SK-N-SH (cell line): ENCODE results near the gene CHSY1. TPM values are rescaled to one million over a fixed set of nuclear protein-coding genes. Genes with fewer than 3 reads are reported as not detected.
A peak's percentile ranks its signal among the peaks of the same experiment; 100 is the strongest.

Source experiments
- CTCF ChIA-PET: fragments of 300-600, 350-600 bp; formaldehyde crosslinking; extraction: SDS; loops from one replicate; lab custom pipeline; 2021; lab: Yijun Ruan, JAX
- POLR2A ChIA-PET: fragments of 350-600 bp; sonication (Branson Sonifier 250); formaldehyde crosslinking; extraction: SDS; loops from one replicate; lab custom pipeline; 2020; ENCODE audit warnings: antibody characterized with exemption, inconsistent platforms; lab: Yijun Ruan, JAX
- DNase-seq: peaks from one replicate; pipeline ENCODE4 v3.0.0; 2012
- H2AFZ ChIP-seq: fragments of 200-600 bp; sonication (generic); 2 replicates; pipeline ENCODE4 v1.8.1; 2016; ENCODE audit warnings: antibody characterized with exemption, mild to moderate bottlenecking, low read depth
- H3F3A ChIP-seq: fragments of 200-600 bp; sonication (generic); replicated peaks from 2 replicates; pipeline ENCODE3; 2016; ENCODE audit warnings: antibody characterized with exemption, mild to moderate bottlenecking; ENCODE audit not compliant: insufficient read depth
- H3K27ac ChIP-seq, 2 experiments: fragments of 200-500 bp in 1 of 2; fragments of 200-600 bp in 1 of 2; sonication (Bioruptor generic) in 1 of 2; sonication (generic), shearing (Covaris generic) in 1 of 2; 2 replicates each; pipeline versions ENCODE4 v1.5.1 to v1.6.1; 2014 to 2016; ENCODE audit warnings: low read depth in 2 of 2, inconsistent platforms in 1 of 2, low read length in 1 of 2, mild to moderate bottlenecking in 1 of 2, mixed read lengths in 1 of 2
- H3K27me3 ChIP-seq: fragments of 200-600 bp; sonication (generic), shearing (Covaris generic); 2 replicates; pipeline ENCODE4 v1.6.1; 2016; ENCODE audit warnings: mixed run types; ENCODE audit not compliant: insufficient read depth
- H3K36me3 ChIP-seq, 2 experiments: fragments of 200-500 bp in 1 of 2; fragments of 200-600 bp in 1 of 2; sonication (Bioruptor generic) in 1 of 2; sonication (generic) in 1 of 2; replicated peaks in 1 of 2; 2 replicates each; pipeline versions ENCODE3 to v1.5.1; 2014 to 2016; ENCODE audit warnings: low read length in 1 of 2, mild to moderate bottlenecking in 1 of 2; ENCODE audit not compliant: insufficient read depth in 2 of 2, control insufficient read depth in 1 of 2
- H3K4me1 ChIP-seq, 2 experiments: fragments of 200-500 bp in 1 of 2; fragments of 200-600 bp in 1 of 2; sonication (Bioruptor generic) in 1 of 2; sonication (generic), shearing (Covaris generic) in 1 of 2; 2 replicates each; pipeline versions ENCODE4 v1.5.1 to v1.6.1; 2014 to 2016; ENCODE audit warnings: low read depth in 1 of 2, low read length in 1 of 2, mixed run types in 1 of 2; ENCODE audit not compliant: insufficient read depth in 2 of 2, control insufficient read depth in 1 of 2
- H3K4me2 ChIP-seq: fragments of 200-600 bp; sonication (generic), shearing (Covaris generic); 2 replicates; pipeline ENCODE4 v1.6.1; 2017; ENCODE audit warnings: mixed run types
- H3K4me3 ChIP-seq, 2 experiments: fragments of 200-500 bp in 1 of 2; fragments of 200-600 bp in 1 of 2; sonication (Bioruptor generic) in 1 of 2; sonication (generic), shearing (Covaris generic) in 1 of 2; 2 replicates each; pipeline versions ENCODE4 v1.5.1 to v1.8.1; 2014 to 2016; ENCODE audit warnings: low read depth in 2 of 2, inconsistent platforms in 1 of 2, low read length in 1 of 2, mild to moderate bottlenecking in 1 of 2, mixed read lengths in 1 of 2, moderate library complexity in 1 of 2
- H3K79me2 ChIP-seq: fragments of 200-600 bp; sonication (generic); 2 replicates; pipeline ENCODE4 v1.8.1; 2017; ENCODE audit warnings: mild to moderate bottlenecking; ENCODE audit not compliant: insufficient read depth
- H3K9ac ChIP-seq: fragments of 200-600 bp; sonication (generic); 2 replicates; pipeline ENCODE4 v1.6.1; 2017; ENCODE audit warnings: mixed run types
- H3K9me2 ChIP-seq: fragments of 200-600 bp; sonication (generic); 2 replicates; pipeline ENCODE4 v1.6.1; 2017; ENCODE audit warnings: mixed run types
- H3K9me3 ChIP-seq: fragments of 200-600 bp; sonication (generic); 2 replicates; pipeline ENCODE4 v1.6.1; 2017; ENCODE audit warnings: mixed run types, mild to moderate bottlenecking, moderate library complexity
- H4K20me1 ChIP-seq: fragments of 200-600 bp; sonication (generic); 2 replicates; pipeline ENCODE4 v1.6.1; 2017; ENCODE audit warnings: mild to moderate bottlenecking, mixed run types; ENCODE audit not compliant: insufficient read depth
- FOXM1 ChIP-seq: IDR thresholded peaks from 2 replicates; pipeline ENCODE4 v1.4.0; 2012; ENCODE audit warnings: low read depth, mild to moderate bottlenecking
- GABPA ChIP-seq: IDR thresholded peaks from 2 replicates; pipeline ENCODE4 v1.4.0; 2012; ENCODE audit warnings: low read depth, mild to moderate bottlenecking
- GATA2 ChIP-seq: sonication (generic); formaldehyde crosslinking; IDR thresholded peaks from 2 replicates; pipeline ENCODE4 v1.5.0; 2020; ENCODE audit warnings: mild to moderate bottlenecking, missing genetic modification reagents
- JUND ChIP-seq: IDR thresholded peaks from 2 replicates; pipeline ENCODE4 v1.4.0; 2012
- MEF2A ChIP-seq: IDR thresholded peaks from 2 replicates; pipeline ENCODE4 v1.4.0; 2012; ENCODE audit warnings: low read depth, borderline replicate concordance
- NRF1 ChIP-seq: IDR thresholded peaks from 2 replicates; pipeline ENCODE4 v1.6.1; 2012; ENCODE audit warnings: low read depth, mild to moderate bottlenecking, low read length
- RAD21 ChIP-seq: IDR thresholded peaks from 2 replicates; pipeline ENCODE4 v1.6.1; 2012; ENCODE audit warnings: mild to moderate bottlenecking, low read length
- SIN3A ChIP-seq: IDR thresholded peaks from 2 replicates; pipeline ENCODE4 v1.6.1; 2012; ENCODE audit warnings: low read depth, mild to moderate bottlenecking, low read length, moderate library complexity, borderline replicate concordance
- SMC3 ChIP-seq: IDR thresholded peaks from 2 replicates; pipeline ENCODE4 v1.6.1; 2012; ENCODE audit warnings: low read depth, low read length, improper control_type of control experiment
- TCF12 ChIP-seq: IDR thresholded peaks from 2 replicates; pipeline ENCODE4 v1.4.0; 2012
- TEAD4 ChIP-seq: IDR thresholded peaks from 2 replicates; pipeline ENCODE4 v1.4.0; 2012; ENCODE audit warnings: mild to moderate bottlenecking, borderline replicate concordance; ENCODE audit not compliant: insufficient read depth
- YY1 ChIP-seq: IDR thresholded peaks from 2 replicates; pipeline ENCODE4 v1.4.0; 2012; ENCODE audit warnings: low read depth, mild to moderate bottlenecking
- WGBS: methylation state at CpG from one replicate; pipeline ENCODE4 v1.1.6; 2017; ENCODE audit warnings: low lambda C conversion rate; 5-methylcytosine and 5-hydroxymethylcytosine counted together
- polyA plus RNA-seq, 3 experiments: library from polyadenylated mRNA; depleted of rRNA; stranded (reverse); fragments of >200 nt; gene quantifications; 2 replicates each; pipeline ENCODE4 v1.2.3, GENCODE V29; 2012
- TF ChIP-seq, protein P1 (sequence below): IDR thresholded peaks from 2 replicates; pipeline ENCODE4; 2012
- TF ChIP-seq, protein P2 (sequence below): IDR thresholded peaks from 2 replicates; pipeline ENCODE4 v1.4.0; 2012; ENCODE audit warnings: low read depth, borderline replicate concordance
- TF ChIP-seq, protein P3 (sequence below): fragments of 150-350 bp; IDR thresholded peaks from 2 replicates; pipeline ENCODE4 v1.6.1; 2016; ENCODE audit warnings: mild to moderate bottlenecking, low read depth, low read length
- TF ChIP-seq, protein P4 (sequence below): fragments of 150-350 bp; IDR thresholded peaks from 2 replicates; pipeline ENCODE4 v1.6.1; 2017; ENCODE audit warnings: antibody characterized with exemption, low read length, low read depth, borderline replicate concordance
- TF ChIP-seq, protein P5 (sequence below): IDR thresholded peaks from 2 replicates; pipeline ENCODE4 v1.4.0; 2012; ENCODE audit warnings: low read depth, borderline replicate concordance

CHSY1 gene
- polyA plus RNA-seq, 1 of the 3 experiments (the other 2 are of a cell fraction) = 15.7 TPM

DNA sequence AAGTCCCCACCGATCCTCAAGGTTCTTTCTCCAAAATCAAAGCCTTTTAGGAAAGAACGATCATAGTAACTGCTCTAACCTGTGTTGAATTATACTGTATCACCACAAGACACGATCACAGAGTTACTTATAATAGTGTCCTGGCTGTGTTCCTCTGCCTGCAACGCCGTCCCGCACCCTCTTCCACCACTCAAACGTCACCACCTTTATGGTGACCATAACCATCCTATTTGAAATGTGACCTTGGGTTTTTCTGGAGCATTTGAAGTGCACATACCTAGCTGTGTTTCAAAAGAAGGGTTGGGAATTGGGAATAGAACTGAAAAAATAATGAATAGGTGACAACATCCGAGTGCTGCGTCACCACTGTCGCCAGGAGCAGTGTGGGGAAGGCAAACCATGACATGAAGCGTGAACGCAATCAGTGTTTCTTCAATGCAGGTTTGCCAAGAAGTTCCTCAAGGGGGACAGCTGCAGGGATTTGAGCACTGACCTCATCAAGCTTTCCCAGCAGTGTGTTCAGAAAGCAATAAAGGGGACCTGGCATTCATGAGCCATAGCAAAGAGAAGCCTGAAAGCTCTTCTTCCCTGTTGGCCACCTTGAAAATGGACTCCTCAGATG is 26.2 kb upstream of the CHSY1 start:
- Histone ChIP-seq H3K27me3 (no peaks in the 10 kb centered on the region), H3K27ac (peak overlapping the region; percentile 48 to 86; a peak in 3 of 4 replicates), H3K9me3 (no peaks in the 10 kb centered on the region), H3F3A (peaks cover 16% of the 10 kb centered on the region), H3K79me2 (peaks cover 31% of the 10 kb centered on the region), H3K4me3 (peak overlapping the region; percentile 91 to 97; a peak in 3 of 4 replicates), H3K9ac (peak overlapping the region; percentile 14; the same call in 1 of the 2 replicates), H3K4me1 (peaks cover 3 to 26% of the 10 kb centered on the region in 2 experiments; a peak in 2 of 4 replicates), H4K20me1 (peaks cover 13% of the 10 kb centered on the region), H2AFZ (peak overlapping the region; percentile 88; the same call in 1 of the 2 replicates), H3K9me2 (no peaks in the 10 kb centered on the region), H3K36me3 (peaks cover 48 to 59% of the 10 kb centered on the region in 2 experiments), H3K4me2 (peak overlapping the region; percentile 79; the same call in 1 of the 2 replicates)
- WGBS = 89% methylated on average over 12 of the region's 12 CpGs
- TF ChIP-seq MEF2A (no peak), RAD21 (no peak), TEAD4 (no peak), NRF1 (no peak), GABPA (no peak), GATA2 (CRISPR knock-in tag) (no peak), SIN3A (no peak), YY1 (no peak), FOXM1 (no peak), JUND (no peak), TCF12 (no peak), SMC3 (no peak)
- TF ChIP-seq, protein P1, sequence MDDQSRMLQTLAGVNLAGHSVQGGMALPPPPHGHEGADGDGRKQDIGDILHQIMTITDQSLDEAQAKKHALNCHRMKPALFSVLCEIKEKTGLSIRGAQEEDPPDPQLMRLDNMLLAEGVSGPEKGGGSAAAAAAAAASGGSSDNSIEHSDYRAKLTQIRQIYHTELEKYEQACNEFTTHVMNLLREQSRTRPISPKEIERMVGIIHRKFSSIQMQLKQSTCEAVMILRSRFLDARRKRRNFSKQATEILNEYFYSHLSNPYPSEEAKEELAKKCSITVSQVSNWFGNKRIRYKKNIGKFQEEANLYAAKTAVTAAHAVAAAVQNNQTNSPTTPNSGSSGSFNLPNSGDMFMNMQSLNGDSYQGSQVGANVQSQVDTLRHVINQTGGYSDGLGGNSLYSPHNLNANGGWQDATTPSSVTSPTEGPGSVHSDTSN = no peak
- TF ChIP-seq, protein P2, sequence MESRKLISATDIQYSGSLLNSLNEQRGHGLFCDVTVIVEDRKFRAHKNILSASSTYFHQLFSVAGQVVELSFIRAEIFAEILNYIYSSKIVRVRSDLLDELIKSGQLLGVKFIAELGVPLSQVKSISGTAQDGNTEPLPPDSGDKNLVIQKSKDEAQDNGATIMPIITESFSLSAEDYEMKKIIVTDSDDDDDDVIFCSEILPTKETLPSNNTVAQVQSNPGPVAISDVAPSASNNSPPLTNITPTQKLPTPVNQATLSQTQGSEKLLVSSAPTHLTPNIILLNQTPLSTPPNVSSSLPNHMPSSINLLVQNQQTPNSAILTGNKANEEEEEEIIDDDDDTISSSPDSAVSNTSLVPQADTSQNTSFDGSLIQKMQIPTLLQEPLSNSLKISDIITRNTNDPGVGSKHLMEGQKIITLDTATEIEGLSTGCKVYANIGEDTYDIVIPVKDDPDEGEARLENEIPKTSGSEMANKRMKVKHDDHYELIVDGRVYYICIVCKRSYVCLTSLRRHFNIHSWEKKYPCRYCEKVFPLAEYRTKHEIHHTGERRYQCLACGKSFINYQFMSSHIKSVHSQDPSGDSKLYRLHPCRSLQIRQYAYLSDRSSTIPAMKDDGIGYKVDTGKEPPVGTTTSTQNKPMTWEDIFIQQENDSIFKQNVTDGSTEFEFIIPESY = no peak
- TF ChIP-seq, protein P3, sequence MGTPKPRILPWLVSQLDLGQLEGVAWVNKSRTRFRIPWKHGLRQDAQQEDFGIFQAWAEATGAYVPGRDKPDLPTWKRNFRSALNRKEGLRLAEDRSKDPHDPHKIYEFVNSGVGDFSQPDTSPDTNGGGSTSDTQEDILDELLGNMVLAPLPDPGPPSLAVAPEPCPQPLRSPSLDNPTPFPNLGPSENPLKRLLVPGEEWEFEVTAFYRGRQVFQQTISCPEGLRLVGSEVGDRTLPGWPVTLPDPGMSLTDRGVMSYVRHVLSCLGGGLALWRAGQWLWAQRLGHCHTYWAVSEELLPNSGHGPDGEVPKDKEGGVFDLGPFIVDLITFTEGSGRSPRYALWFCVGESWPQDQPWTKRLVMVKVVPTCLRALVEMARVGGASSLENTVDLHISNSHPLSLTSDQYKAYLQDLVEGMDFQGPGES = no peak
- TF ChIP-seq, protein P4, sequence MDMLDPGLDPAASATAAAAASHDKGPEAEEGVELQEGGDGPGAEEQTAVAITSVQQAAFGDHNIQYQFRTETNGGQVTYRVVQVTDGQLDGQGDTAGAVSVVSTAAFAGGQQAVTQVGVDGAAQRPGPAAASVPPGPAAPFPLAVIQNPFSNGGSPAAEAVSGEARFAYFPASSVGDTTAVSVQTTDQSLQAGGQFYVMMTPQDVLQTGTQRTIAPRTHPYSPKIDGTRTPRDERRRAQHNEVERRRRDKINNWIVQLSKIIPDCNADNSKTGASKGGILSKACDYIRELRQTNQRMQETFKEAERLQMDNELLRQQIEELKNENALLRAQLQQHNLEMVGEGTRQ = no peak
- TF ChIP-seq, protein P5, sequence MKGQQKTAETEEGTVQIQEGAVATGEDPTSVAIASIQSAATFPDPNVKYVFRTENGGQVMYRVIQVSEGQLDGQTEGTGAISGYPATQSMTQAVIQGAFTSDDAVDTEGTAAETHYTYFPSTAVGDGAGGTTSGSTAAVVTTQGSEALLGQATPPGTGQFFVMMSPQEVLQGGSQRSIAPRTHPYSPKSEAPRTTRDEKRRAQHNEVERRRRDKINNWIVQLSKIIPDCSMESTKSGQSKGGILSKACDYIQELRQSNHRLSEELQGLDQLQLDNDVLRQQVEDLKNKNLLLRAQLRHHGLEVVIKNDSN = no peak
- CTCF ChIA-PET = interaction anchor here (0.6 to 2.1 kb wide), 5 partner anchors 11 to 272 kb away, joined by 3 to 10 read pairs (median 5); no protein-coding TSS in a partner anchor
- POLR2A ChIA-PET = no interaction called here
- no peak for DNase-seq
